OCI-LY7 (cell line): ENCODE data around the gene SLC39A6.
"Not testable (repeated sequence)": the region's sequence is repeated elsewhere in the genome, so short reads cannot be mapped to it uniquely, and the experiment has no call there.

Experiments used
- EZH2phosphoT487 ChIP-seq: fragments of 200-600 bp; sonication (generic); IDR thresholded peaks from 2 replicates; pipeline ENCODE4 v1.6.1; 2018; ENCODE audit warnings: low read depth, borderline replicate concordance, mild to moderate bottlenecking, mixed run types, antibody characterized with exemption, low read length, moderate library complexity, mixed read lengths
- TF ChIP-seq, protein P1 (sequence below): fragments of 200-600 bp; sonication (generic); conservative IDR thresholded peaks from 2 replicates; pipeline ENCODE4 v1.5.1; 2014; ENCODE audit warnings: mild to moderate bottlenecking, antibody characterized with exemption, low read length, moderate library complexity, mixed read lengths

DNA sequence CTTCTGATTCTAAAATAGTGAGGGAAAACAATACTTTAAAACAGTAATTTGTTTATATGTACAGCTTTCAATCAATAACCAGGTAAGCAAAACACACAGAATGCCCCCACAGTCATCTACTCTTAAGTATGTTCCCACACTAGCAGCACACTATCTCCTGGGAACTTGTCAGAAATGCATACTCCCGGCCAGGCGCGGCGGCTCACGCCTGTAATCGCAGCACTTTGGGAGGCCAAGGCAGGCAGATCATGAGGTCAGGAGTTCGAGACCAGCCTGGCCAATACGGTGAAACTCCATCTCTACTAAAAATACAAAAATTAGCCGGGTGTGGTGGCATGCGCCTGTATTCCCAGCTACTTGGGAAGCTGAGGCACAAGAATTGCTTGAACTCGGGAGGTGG is 12.4 kb downstream of the SLC39A6 start:
- TF ChIP-seq, protein P1, sequence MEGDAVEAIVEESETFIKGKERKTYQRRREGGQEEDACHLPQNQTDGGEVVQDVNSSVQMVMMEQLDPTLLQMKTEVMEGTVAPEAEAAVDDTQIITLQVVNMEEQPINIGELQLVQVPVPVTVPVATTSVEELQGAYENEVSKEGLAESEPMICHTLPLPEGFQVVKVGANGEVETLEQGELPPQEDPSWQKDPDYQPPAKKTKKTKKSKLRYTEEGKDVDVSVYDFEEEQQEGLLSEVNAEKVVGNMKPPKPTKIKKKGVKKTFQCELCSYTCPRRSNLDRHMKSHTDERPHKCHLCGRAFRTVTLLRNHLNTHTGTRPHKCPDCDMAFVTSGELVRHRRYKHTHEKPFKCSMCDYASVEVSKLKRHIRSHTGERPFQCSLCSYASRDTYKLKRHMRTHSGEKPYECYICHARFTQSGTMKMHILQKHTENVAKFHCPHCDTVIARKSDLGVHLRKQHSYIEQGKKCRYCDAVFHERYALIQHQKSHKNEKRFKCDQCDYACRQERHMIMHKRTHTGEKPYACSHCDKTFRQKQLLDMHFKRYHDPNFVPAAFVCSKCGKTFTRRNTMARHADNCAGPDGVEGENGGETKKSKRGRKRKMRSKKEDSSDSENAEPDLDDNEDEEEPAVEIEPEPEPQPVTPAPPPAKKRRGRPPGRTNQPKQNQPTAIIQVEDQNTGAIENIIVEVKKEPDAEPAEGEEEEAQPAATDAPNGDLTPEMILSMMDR = not testable (repeated sequence)
- TF ChIP-seq EZH2phosphoT487 = not testable (repeated sequence)
